SK-N-SH (cell line): ENCODE measurements around the gene ARHGAP10. TPM values are rescaled to one million over a fixed set of nuclear protein-coding genes. Genes with fewer than 3 reads are reported as not detected.

Experiments
- CTCF ChIA-PET: fragments of 300-600, 350-600 bp; formaldehyde crosslinking; extraction: SDS; loops from one replicate; lab custom pipeline; 2021; lab: Yijun Ruan, JAX
- POLR2A ChIA-PET: fragments of 350-600 bp; sonication (Branson Sonifier 250); formaldehyde crosslinking; extraction: SDS; loops from one replicate; lab custom pipeline; 2020; ENCODE audit warnings: antibody characterized with exemption, inconsistent platforms; lab: Yijun Ruan, JAX
- DNase-seq: peaks from one replicate; pipeline ENCODE4 v3.0.0; 2012
- H2AFZ ChIP-seq: fragments of 200-600 bp; sonication (generic); 2 replicates; pipeline ENCODE4 v1.8.1; 2016; ENCODE audit warnings: antibody characterized with exemption, mild to moderate bottlenecking, low read depth
- H3F3A ChIP-seq: fragments of 200-600 bp; sonication (generic); replicated peaks from 2 replicates; pipeline ENCODE3; 2016; ENCODE audit warnings: antibody characterized with exemption, mild to moderate bottlenecking; ENCODE audit not compliant: insufficient read depth
- H3K27ac ChIP-seq, 2 experiments: fragments of 200-500 bp in 1 of 2; fragments of 200-600 bp in 1 of 2; sonication (Bioruptor generic) in 1 of 2; sonication (generic), shearing (Covaris generic) in 1 of 2; 2 replicates each; pipeline versions ENCODE4 v1.5.1 to v1.6.1; 2014 to 2016; ENCODE audit warnings: low read depth in 2 of 2, inconsistent platforms in 1 of 2, low read length in 1 of 2, mild to moderate bottlenecking in 1 of 2, mixed read lengths in 1 of 2
- H3K27me3 ChIP-seq: fragments of 200-600 bp; sonication (generic), shearing (Covaris generic); 2 replicates; pipeline ENCODE4 v1.6.1; 2016; ENCODE audit warnings: mixed run types; ENCODE audit not compliant: insufficient read depth
- H3K36me3 ChIP-seq, 2 experiments: fragments of 200-500 bp in 1 of 2; fragments of 200-600 bp in 1 of 2; sonication (Bioruptor generic) in 1 of 2; sonication (generic) in 1 of 2; replicated peaks in 1 of 2; 2 replicates each; pipeline versions ENCODE3 to v1.5.1; 2014 to 2016; ENCODE audit warnings: low read length in 1 of 2, mild to moderate bottlenecking in 1 of 2; ENCODE audit not compliant: insufficient read depth in 2 of 2, control insufficient read depth in 1 of 2
- H3K4me1 ChIP-seq, 2 experiments: fragments of 200-500 bp in 1 of 2; fragments of 200-600 bp in 1 of 2; sonication (Bioruptor generic) in 1 of 2; sonication (generic), shearing (Covaris generic) in 1 of 2; 2 replicates each; pipeline versions ENCODE4 v1.5.1 to v1.6.1; 2014 to 2016; ENCODE audit warnings: low read depth in 1 of 2, low read length in 1 of 2, mixed run types in 1 of 2; ENCODE audit not compliant: insufficient read depth in 2 of 2, control insufficient read depth in 1 of 2
- H3K4me2 ChIP-seq: fragments of 200-600 bp; sonication (generic), shearing (Covaris generic); 2 replicates; pipeline ENCODE4 v1.6.1; 2017; ENCODE audit warnings: mixed run types
- H3K4me3 ChIP-seq, 2 experiments: fragments of 200-500 bp in 1 of 2; fragments of 200-600 bp in 1 of 2; sonication (Bioruptor generic) in 1 of 2; sonication (generic), shearing (Covaris generic) in 1 of 2; 2 replicates each; pipeline versions ENCODE4 v1.5.1 to v1.8.1; 2014 to 2016; ENCODE audit warnings: low read depth in 2 of 2, inconsistent platforms in 1 of 2, low read length in 1 of 2, mild to moderate bottlenecking in 1 of 2, mixed read lengths in 1 of 2, moderate library complexity in 1 of 2
- H3K79me2 ChIP-seq: fragments of 200-600 bp; sonication (generic); 2 replicates; pipeline ENCODE4 v1.8.1; 2017; ENCODE audit warnings: mild to moderate bottlenecking; ENCODE audit not compliant: insufficient read depth
- H3K9ac ChIP-seq: fragments of 200-600 bp; sonication (generic); 2 replicates; pipeline ENCODE4 v1.6.1; 2017; ENCODE audit warnings: mixed run types
- H3K9me2 ChIP-seq: fragments of 200-600 bp; sonication (generic); 2 replicates; pipeline ENCODE4 v1.6.1; 2017; ENCODE audit warnings: mixed run types
- H3K9me3 ChIP-seq: fragments of 200-600 bp; sonication (generic); 2 replicates; pipeline ENCODE4 v1.6.1; 2017; ENCODE audit warnings: mixed run types, mild to moderate bottlenecking, moderate library complexity
- H4K20me1 ChIP-seq: fragments of 200-600 bp; sonication (generic); 2 replicates; pipeline ENCODE4 v1.6.1; 2017; ENCODE audit warnings: mild to moderate bottlenecking, mixed run types; ENCODE audit not compliant: insufficient read depth
- ELF1 ChIP-seq: IDR thresholded peaks from 2 replicates; pipeline ENCODE4 v1.4.0; 2012
- FOSL2 ChIP-seq: IDR thresholded peaks from 2 replicates; pipeline ENCODE4 v1.4.0; 2012; ENCODE audit warnings: low read depth, mild to moderate bottlenecking, moderate library complexity, borderline replicate concordance
- JUND ChIP-seq: IDR thresholded peaks from 2 replicates; pipeline ENCODE4 v1.4.0; 2012
- MEF2A ChIP-seq: IDR thresholded peaks from 2 replicates; pipeline ENCODE4 v1.4.0; 2012; ENCODE audit warnings: low read depth, borderline replicate concordance
- MXI1 ChIP-seq: IDR thresholded peaks from 2 replicates; pipeline ENCODE4 v1.6.1; 2012; ENCODE audit warnings: mild to moderate bottlenecking, low read depth, low read length, improper control_type of control experiment
- POLR2AphosphoS5 ChIP-seq: IDR thresholded peaks from 2 replicates; pipeline ENCODE4 v1.6.1; 2012; ENCODE audit warnings: low read depth, low read length
- SMC3 ChIP-seq: IDR thresholded peaks from 2 replicates; pipeline ENCODE4 v1.6.1; 2012; ENCODE audit warnings: low read depth, low read length, improper control_type of control experiment
- TAF1 ChIP-seq: IDR thresholded peaks from 2 replicates; pipeline ENCODE4 v1.6.1; 2012; ENCODE audit warnings: low read depth, mild to moderate bottlenecking, low read length, moderate library complexity, borderline replicate concordance
- TEAD4 ChIP-seq: IDR thresholded peaks from 2 replicates; pipeline ENCODE4 v1.4.0; 2012; ENCODE audit warnings: mild to moderate bottlenecking, borderline replicate concordance; ENCODE audit not compliant: insufficient read depth
- WGBS: methylation state at CpG from one replicate; pipeline ENCODE4 v1.1.6; 2017; ENCODE audit warnings: low lambda C conversion rate; 5-methylcytosine and 5-hydroxymethylcytosine counted together
- polyA plus RNA-seq, 3 experiments: library from polyadenylated mRNA; depleted of rRNA; stranded (reverse); fragments of >200 nt; gene quantifications; 2 replicates each; pipeline ENCODE4 v1.2.3, GENCODE V29; 2012
- TF ChIP-seq, protein P1 (sequence below): IDR thresholded peaks from 2 replicates; pipeline ENCODE4 v1.6.1; 2012; ENCODE audit warnings: mild to moderate bottlenecking, low read depth, low read length, moderate library complexity
- TF ChIP-seq, protein P2 (sequence below): IDR thresholded peaks from 2 replicates; pipeline ENCODE4 v1.4.0; 2012; ENCODE audit warnings: low read depth
- TF ChIP-seq, protein P3 (sequence below): fragments of 200-600 bp; sonication (generic); IDR thresholded peaks from 2 replicates; pipeline ENCODE4 v1.6.1; 2017; ENCODE audit warnings: antibody characterized with exemption, mild to moderate bottlenecking, moderate library complexity
- TF ChIP-seq, protein P4 (sequence below): IDR thresholded peaks from 2 replicates; pipeline ENCODE4 v1.4.0; 2012; ENCODE audit warnings: low read depth, borderline replicate concordance

The ARHGAP10 gene
- polyA plus RNA-seq, 1 of the 3 experiments (the other 2 are of a cell fraction) = 15.1 TPM

DNA sequence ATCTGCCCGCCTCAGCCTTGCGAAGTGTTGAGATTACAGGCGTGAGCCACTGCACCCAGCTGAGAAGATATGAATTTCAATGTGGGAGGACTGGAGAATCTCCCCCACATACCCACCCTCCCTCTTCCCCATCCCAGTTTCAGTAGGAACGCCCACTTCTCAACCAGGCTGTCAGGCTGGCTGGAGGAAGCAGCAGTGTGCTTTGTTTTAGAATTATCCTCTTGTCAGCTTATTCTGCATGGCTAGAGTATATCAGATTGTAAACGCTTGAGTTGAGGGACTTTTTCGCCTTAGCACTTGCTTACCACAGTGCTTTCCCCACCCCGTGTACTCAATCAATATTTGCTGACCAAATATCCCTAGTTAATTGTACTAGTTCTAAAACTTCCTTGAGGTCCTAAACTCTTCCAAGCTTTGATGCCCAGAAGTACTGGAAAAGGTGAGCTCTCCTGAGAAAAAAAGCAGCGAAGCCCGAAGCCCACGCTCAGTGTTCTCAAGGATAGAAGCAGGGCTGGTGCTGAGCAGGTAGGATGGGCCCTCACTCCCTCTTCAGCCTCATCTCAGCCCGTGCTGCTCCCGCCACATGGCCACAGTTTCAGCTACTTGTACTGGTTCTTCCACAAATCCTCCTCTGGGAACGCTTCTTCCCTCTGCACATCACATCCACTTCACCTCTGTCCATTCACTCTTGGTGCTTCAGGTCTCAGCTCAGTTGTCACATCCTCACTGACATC lies 7.3 kb upstream of the ARHGAP10 start:
- no peak overlapping the region for H3K9ac ChIP-seq
- no peaks in the 10 kb centered on the region for H3K4me1 ChIP-seq
- H3K27me3 ChIP-seq = no peaks in the 10 kb centered on the region
- WGBS = 94% methylated on average over 13 of the region's 13 CpGs
- CTCF ChIA-PET = interaction anchor here (2.5 kb wide), 1 partner anchor 142 kb away, joined by 11 read pairs; no protein-coding TSS in a partner anchor
- H3K9me3 ChIP-seq = no peaks in the 10 kb centered on the region
- H3F3A ChIP-seq = peaks cover 5% of the 10 kb centered on the region
- H3K36me3 ChIP-seq = no peaks in the 10 kb centered on the region
- no peaks in the 10 kb centered on the region for H4K20me1 ChIP-seq
- TF ChIP-seq ELF1 = no peak
- no peak for TF ChIP-seq MXI1
- TF ChIP-seq, protein P1, sequence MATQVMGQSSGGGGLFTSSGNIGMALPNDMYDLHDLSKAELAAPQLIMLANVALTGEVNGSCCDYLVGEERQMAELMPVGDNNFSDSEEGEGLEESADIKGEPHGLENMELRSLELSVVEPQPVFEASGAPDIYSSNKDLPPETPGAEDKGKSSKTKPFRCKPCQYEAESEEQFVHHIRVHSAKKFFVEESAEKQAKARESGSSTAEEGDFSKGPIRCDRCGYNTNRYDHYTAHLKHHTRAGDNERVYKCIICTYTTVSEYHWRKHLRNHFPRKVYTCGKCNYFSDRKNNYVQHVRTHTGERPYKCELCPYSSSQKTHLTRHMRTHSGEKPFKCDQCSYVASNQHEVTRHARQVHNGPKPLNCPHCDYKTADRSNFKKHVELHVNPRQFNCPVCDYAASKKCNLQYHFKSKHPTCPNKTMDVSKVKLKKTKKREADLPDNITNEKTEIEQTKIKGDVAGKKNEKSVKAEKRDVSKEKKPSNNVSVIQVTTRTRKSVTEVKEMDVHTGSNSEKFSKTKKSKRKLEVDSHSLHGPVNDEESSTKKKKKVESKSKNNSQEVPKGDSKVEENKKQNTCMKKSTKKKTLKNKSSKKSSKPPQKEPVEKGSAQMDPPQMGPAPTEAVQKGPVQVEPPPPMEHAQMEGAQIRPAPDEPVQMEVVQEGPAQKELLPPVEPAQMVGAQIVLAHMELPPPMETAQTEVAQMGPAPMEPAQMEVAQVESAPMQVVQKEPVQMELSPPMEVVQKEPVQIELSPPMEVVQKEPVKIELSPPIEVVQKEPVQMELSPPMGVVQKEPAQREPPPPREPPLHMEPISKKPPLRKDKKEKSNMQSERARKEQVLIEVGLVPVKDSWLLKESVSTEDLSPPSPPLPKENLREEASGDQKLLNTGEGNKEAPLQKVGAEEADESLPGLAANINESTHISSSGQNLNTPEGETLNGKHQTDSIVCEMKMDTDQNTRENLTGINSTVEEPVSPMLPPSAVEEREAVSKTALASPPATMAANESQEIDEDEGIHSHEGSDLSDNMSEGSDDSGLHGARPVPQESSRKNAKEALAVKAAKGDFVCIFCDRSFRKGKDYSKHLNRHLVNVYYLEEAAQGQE = no peak
- TF ChIP-seq, protein P2, sequence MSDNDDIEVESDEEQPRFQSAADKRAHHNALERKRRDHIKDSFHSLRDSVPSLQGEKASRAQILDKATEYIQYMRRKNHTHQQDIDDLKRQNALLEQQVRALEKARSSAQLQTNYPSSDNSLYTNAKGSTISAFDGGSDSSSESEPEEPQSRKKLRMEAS = no peak
- no peak for TF ChIP-seq JUND
- TF ChIP-seq POLR2AphosphoS5 = no peak
- TF ChIP-seq, protein P3, sequence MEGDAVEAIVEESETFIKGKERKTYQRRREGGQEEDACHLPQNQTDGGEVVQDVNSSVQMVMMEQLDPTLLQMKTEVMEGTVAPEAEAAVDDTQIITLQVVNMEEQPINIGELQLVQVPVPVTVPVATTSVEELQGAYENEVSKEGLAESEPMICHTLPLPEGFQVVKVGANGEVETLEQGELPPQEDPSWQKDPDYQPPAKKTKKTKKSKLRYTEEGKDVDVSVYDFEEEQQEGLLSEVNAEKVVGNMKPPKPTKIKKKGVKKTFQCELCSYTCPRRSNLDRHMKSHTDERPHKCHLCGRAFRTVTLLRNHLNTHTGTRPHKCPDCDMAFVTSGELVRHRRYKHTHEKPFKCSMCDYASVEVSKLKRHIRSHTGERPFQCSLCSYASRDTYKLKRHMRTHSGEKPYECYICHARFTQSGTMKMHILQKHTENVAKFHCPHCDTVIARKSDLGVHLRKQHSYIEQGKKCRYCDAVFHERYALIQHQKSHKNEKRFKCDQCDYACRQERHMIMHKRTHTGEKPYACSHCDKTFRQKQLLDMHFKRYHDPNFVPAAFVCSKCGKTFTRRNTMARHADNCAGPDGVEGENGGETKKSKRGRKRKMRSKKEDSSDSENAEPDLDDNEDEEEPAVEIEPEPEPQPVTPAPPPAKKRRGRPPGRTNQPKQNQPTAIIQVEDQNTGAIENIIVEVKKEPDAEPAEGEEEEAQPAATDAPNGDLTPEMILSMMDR = no peak
- TF ChIP-seq MEF2A = no peak
- no peak for TF ChIP-seq SMC3
- TF ChIP-seq TAF1 = no peak
- TF ChIP-seq, protein P4, sequence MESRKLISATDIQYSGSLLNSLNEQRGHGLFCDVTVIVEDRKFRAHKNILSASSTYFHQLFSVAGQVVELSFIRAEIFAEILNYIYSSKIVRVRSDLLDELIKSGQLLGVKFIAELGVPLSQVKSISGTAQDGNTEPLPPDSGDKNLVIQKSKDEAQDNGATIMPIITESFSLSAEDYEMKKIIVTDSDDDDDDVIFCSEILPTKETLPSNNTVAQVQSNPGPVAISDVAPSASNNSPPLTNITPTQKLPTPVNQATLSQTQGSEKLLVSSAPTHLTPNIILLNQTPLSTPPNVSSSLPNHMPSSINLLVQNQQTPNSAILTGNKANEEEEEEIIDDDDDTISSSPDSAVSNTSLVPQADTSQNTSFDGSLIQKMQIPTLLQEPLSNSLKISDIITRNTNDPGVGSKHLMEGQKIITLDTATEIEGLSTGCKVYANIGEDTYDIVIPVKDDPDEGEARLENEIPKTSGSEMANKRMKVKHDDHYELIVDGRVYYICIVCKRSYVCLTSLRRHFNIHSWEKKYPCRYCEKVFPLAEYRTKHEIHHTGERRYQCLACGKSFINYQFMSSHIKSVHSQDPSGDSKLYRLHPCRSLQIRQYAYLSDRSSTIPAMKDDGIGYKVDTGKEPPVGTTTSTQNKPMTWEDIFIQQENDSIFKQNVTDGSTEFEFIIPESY = no peak
- TF ChIP-seq TEAD4 = no peak
- TF ChIP-seq FOSL2 = no peak
- no peak for DNase-seq
- no peak overlapping the region for H3K27ac ChIP-seq
- H3K4me2 ChIP-seq = no peak overlapping the region
- H3K79me2 ChIP-seq = no peaks in the 10 kb centered on the region
- no peak overlapping the region for H3K4me3 ChIP-seq
- no peaks in the 10 kb centered on the region for H3K9me2 ChIP-seq
- no peak overlapping the region for H2AFZ ChIP-seq
- POLR2A ChIA-PET = no interaction called here
